GM21447 (cell line): Measurements from ENCODE around the gene SFTA2.

Experiments
- ATAC-seq: cut with Tn5 transposase; IDR thresholded peaks from one replicate; pipeline ENCODE4 v1.9.1; 2021; ENCODE audit not compliant: unreplicated experiment

Gene SFTA2

GRCh38 chr6:30891816-30892538 lies 40.0 kb downstream of the SFTA2 start:
- no peak for ATAC-seq

GRCh38 chr6:30891450-30891723 lies 40.6 kb downstream of the SFTA2 start:
- no peak for ATAC-seq

GRCh38 chr6:30890646-30891449 lies 41.1 kb downstream of the SFTA2 start:
- no peak for ATAC-seq

GRCh38 chr6:30889921-30890645 lies 41.9 kb downstream of the SFTA2 start:
- no peak for ATAC-seq

- ATAC-seq: no peak
Observed at GRCh38 chr6:30889496-30889885, 42.5 kb downstream of the SFTA2 start.

GRCh38 chr6:30888816-30889495 lies 43.0 kb downstream of the SFTA2 start:
- no peak for ATAC-seq

GRCh38 chr6:30887901-30888815 lies 43.8 kb downstream of the SFTA2 start:
- no peak for ATAC-seq

GRCh38 chr6:30886897-30887255 lies 45.1 kb downstream of the SFTA2 start:
- no peak for ATAC-seq

GRCh38 chr6:30885999-30886896 lies 45.7 kb downstream of the SFTA2 start:
- ATAC-seq: no peak

- no peak for ATAC-seq
Observed at GRCh38 chr6:30885481-30885998, 46.4 kb downstream of the SFTA2 start.

GRCh38 chr6:30884521-30885480 lies 47.2 kb downstream of the SFTA2 start:
- ATAC-seq: no peak

GRCh38 chr6:30883685-30884520 lies 48.1 kb downstream of the SFTA2 start, which contains the start of gene DDR1:
Gene DDR1, plus strand, starts transcription at chr6:30884519. Its CDS starts 4,211 bp downstream, at chr6:30888730.
- ATAC-seq: no peak

GRCh38 chr6:30882759-30883684 lies 48.9 kb downstream of the SFTA2 start:
- no peak for ATAC-seq

GRCh38 chr6:30882204-30882758 lies 49.7 kb downstream of the SFTA2 start:
- ATAC-seq: no peak

GRCh38 chr6:30881392-30882203 lies 50.4 kb downstream of the SFTA2 start:
- no peak for ATAC-seq
